ENCODE measurements around the gene SMYD3. TPM values are rescaled to one million over a fixed set of nuclear protein-coding genes. Genes with fewer than 3 reads are reported as not detected.

The SMYD3 gene
- total and polyA plus RNA-seq, 9 of the 15 experiments (the other 6 are each of a cell fraction or from before 2014, with no cell fraction given) = 128 to 440 (median 197) TPM

- Histone ChIP-seq H3K4me2 (ENCODE audit: insufficient read depth, low read length) (no peak overlapping the region), H3K79me2 (ENCODE audit: control insufficient read depth, insufficient read depth, low read length) (no peaks in the 10 kb centered on the region; the same call in 2 of the 3 replicates), H3K36me3 (ENCODE audit: control insufficient read depth, insufficient read depth, low read length) (no peaks in the 10 kb centered on the region), H3K9ac (ENCODE audit: insufficient read depth in 1 of 2, low read depth in 2 of 2, low read length in 2 of 2) (no peak overlapping the region), H3K27ac (ENCODE audit: extremely low read depth, low read depth, low read length) (no peak overlapping the region), H3K4me1 (replicated peaks in 1 of 2; ENCODE audit: control insufficient read depth in 2 of 2, insufficient read depth in 2 of 2, low read length in 2 of 2) (peaks cover 6 to 9% of the 10 kb centered on the region in 2 experiments; a peak in 4 of 5 replicates), H3K9me1 (ENCODE audit: control insufficient read depth, insufficient read depth, low read length) (peaks cover 2% of the 10 kb centered on the region), H3K27me3 (ENCODE audit: control insufficient read depth in 2 of 2, insufficient read depth in 2 of 2, low read length in 2 of 2) (no peaks in the 10 kb centered on the region), H3K9me3 (replicated peaks; ENCODE audit: control insufficient read depth, insufficient read depth, low read depth, low read length) (no peaks in the 10 kb centered on the region), H2AFZ (ENCODE audit: low read depth, low read length) (no peak overlapping the region), H3K4me3 (no peak overlapping the region), H4K20me1 (replicated peaks; ENCODE audit: control insufficient read depth, insufficient read depth, low read length) (no peaks in the 10 kb centered on the region)
- no peak for TF ChIP-seq TAF7 (tag; IDR thresholded peaks at IDR 0.05)
- TF ChIP-seq HNRNPL (IDR thresholded peaks at IDR 0.05; ENCODE audit: low read depth, low read length) = no peak
- TF ChIP-seq TFAM (CRISPR knock-in tag; conservative IDR thresholded peaks at IDR 0.05) = no peak
- no peak for TF ChIP-seq PHB2 (IDR thresholded peaks at IDR 0.05; ENCODE audit: low read depth)
- no peak for TF ChIP-seq NKRF (IDR thresholded peaks at IDR 0.05; ENCODE audit: borderline replicate concordance)
- TF ChIP-seq PHTF2 (CRISPR knock-in tag; IDR thresholded peaks at IDR 0.05) = no peak
- no peak for TF ChIP-seq ZNF696 (CRISPR knock-in tag; conservative IDR thresholded peaks at IDR 0.05)
- no peak for TF ChIP-seq ZZZ3 (IDR thresholded peaks at IDR 0.05)
- TF ChIP-seq RBM34 (IDR thresholded peaks at IDR 0.05; ENCODE audit: borderline replicate concordance, insufficient read depth, low read length) = no peak
- TF ChIP-seq WHSC1 (IDR thresholded peaks at IDR 0.05; ENCODE audit: low read length) = no peak
- ChIA-PET POLR2A (no interaction called here), CTCF (ENCODE audit: low intra/inter-chr PET ratio) (no interaction called here)
- DNase-seq (ENCODE audit: extremely low read depth in 1 of 4, low spot score in 3 of 4) (no peak), FAIRE-seq (no peak), ATAC-seq (no peak)
- no TSS peak for BruUV-seq (replicated peaks)
- 64% methylated on average over 5 of the region's 5 CpGs for WGBS (ENCODE audit: insufficient coverage, low coverage, missing lambda C conversion rate)
- in situ Hi-C loops (cut with MboI) (loop anchor here (5.0 to 25.0 kb wide), 3 partner anchors 287 to 843 kb away; no protein-coding TSS in a partner anchor), intact Hi-C loops (cut with micrococcal nuclease) (loop anchor here (5.0 kb wide), 3 partner anchors 143 to 498 kb away; no protein-coding TSS in a partner anchor)
These were observed 506.5 kb downstream of the SMYD3 start for GRCh38 chr1:246000638-246001015.

Measured in K562 (cell line).